CMK (cell line): ENCODE measurements around the gene PSAT1.

ENCODE experiments used
- DNase-seq: peaks from one replicate; pipeline ENCODE4 v3.0.0-alpha.2; 2010; ENCODE audit warnings: low read depth

Gene PSAT1

GRCh38 chr9:78319197-78320029, 22.5 kb downstream of the PSAT1 start:
- no peak for DNase-seq

DNA sequence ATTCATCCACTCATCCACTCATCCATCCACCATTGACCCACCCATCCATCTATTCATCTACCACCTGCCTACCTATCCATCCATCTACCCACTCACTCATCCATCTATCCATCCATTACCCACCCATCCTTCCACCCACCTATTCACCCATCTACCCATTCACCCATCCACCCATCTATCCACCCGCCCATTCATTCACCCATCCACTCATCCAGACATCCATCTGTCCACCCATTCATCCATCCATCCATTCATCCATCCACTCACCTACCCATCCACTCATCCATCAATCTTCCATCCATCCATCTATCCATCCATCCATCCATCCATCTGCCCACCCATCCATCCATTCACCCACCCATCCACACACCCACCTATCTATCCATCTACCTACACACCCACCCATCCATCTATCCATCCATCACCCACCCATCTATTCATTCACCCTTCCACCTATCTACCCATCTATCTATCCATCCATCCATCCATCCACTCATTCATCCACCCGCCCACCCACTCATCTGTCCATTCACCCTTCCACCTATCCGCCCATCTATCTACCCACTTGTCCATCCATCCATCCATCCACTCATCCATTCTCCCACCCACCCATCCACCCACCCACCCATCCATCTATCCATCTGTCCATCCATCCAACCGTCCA, 23.2 kb downstream of the PSAT1 start:
- DNase-seq: no peak

DNA sequence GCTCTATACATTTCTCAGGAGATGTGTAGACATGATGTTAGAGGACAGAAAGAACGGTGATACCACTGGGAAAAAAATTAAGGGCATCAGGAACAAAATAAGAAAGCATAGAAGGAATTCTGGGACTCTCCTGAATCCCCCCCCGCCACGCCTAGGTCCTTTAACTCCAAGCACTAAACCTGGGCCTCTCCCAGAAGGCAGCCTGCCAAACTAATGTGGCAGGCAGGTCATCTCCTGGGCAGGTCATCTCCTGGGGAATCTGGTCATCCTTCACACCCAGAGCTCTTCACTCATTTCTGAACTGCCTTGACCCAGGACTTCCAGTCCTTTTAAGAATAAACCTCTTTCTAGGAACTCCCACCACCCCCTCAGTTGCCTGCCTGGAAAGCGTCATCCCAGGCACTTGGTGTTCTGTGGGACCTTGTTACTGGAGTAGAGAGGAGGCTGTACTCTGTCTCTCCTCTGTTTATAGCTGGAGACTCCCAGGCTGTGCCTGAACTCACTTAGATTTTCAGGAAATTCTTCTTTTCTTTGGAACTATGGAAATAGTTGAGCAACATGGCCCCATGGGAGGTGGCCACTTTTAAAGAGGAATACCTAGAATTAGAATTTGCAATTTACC, 24.1 kb downstream of the PSAT1 start:
- DNase-seq: no peak

DNA sequence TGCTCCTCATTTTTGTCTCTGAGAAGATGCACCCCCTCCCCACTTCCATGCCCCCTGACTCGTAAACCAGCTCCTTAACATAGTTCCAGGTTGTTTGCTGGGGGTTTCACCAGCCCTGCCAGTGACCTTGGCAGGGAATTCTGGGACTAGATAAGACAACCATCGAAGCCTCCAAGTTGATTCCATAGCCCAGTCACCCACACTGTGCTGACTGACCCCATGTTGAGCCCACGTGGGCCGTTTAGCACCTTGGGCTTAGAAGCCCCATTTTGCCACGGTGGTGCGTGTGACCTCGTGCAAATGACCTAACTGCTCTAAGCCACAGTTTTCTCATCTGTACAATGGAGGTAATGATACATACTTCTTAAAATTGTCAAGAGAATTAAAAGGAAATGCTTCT, 24.6 kb downstream of the PSAT1 start:
- DNase-seq: no peak

DNA sequence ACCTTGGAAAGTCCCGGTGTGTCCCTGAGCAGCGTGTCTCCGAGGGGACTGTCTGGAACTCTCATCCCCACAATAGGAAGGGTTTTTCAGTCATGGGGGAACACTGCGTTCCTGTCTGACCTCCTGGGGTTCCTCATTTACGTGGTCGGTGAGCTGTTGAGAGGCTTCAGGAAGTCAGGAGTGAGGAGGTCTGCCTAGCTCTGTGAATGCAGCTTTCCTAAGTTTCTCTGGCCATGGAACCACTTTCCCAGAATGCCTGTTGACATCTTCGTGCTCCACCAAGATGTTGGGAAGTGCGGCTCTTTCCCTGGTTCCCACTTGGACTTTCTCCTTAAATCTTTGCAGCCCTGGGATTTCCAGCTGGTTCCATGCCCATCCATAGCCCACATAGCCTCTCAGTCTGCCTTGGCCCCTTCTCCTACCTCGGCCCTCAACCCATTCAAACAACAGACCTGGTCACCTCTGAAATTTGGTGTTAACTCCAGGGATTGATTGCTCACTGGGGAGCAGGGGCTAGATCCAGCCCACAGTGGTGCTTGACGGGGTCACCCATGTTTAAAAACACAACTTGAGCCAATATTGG, 27.2 kb downstream of the PSAT1 start:
- DNase-seq: no peak

DNA sequence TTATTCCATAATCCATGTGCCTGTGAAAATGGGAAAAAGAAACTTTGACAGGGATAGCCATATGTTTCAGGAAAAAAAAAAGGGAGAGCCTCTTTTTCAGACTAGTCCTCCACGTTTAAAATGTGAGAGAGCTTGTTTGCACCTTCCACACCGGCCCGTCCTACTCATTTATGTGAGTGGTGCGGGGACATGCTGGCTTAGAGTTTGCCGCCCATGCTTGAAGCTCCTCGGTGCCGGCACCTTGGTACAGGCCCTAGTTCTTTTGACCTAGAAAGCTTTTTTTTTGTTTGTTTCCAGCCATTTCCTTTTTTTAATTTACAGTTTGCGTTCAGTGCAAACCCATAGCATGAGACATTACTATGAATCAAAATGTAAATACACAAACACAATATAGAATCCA, 27.8 kb downstream of the PSAT1 start:
- DNase-seq: no peak

DNA sequence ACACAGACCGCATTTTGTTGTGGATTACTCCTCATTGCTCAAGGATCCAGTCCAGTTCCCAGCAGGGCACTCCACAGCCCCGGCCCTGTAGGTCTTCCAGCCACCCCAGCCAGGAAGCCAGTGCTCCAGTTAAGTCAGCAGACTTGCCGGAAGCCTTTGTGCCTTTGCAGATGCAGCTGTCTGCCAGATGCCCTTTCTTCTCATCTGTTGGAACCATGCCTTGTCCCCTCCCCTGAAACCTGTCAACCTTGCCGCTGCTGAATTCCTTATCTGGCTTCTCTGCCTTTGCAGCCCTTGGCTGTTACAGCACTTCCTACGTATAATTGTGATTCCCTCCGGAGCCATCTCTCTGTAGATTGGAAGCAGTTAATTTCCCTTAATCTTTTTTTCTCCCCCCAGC, 28.4 kb downstream of the PSAT1 start:
- DNase-seq: no peak

DNA sequence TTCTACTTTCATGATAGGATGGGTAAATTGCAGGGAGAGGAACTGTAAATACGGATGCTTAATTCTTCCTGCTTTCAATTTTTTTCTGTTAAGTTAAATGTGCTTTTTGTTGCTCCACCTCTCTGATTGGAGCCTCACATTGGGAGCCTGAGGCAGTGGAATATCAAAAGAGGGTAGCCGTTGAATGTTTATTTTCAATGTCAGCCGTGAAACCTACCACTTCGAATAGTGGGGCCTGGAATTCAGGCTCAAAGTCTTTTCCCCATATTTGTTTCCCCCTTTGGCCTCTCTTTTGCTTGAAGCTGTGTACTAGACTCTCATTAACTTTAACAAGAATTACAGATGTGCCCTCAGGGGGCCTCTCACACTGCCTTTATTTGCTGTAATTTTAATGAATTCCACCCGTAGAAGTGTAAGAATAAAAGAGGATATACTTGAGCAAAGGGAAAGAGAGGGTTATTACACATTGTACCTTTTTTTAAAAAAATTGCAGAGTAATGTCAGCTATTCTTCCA, 29.0 kb downstream of the PSAT1 start:
- DNase-seq: no peak

- no peak for DNase-seq
Observed at GRCh38 chr9:78326564-78326963, 29.6 kb downstream of the PSAT1 start.

- no peak for DNase-seq
Observed at GRCh38 chr9:78332381-78332780, 35.5 kb downstream of the PSAT1 start.

- DNase-seq: no peak
Observed at GRCh38 chr9:78348848-78349247, 51.9 kb downstream of the PSAT1 start.

- no peak for DNase-seq
Observed at GRCh38 chr9:78351816-78352215, 54.9 kb downstream of the PSAT1 start.

- DNase-seq: no peak
Observed at GRCh38 chr9:78354324-78354973, 57.5 kb downstream of the PSAT1 start.

DNA sequence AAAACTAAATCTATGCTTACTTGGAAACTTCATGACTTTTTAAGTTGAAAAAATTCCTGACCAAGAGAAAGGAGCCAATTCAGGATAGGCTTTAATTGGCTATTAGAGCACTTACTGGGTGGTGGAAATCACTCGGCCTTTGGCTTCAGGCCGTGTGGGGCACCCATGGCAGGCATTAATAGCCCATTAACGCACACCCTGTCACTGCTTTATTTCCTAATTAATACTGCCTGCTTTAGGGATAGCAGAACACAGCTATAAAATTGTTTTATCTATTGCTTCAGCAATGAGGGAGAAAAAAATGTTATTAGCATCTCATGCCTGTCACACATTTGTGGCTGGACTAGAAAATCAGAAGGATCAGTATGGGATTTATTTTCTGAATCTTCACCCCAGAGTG, 58.1 kb downstream of the PSAT1 start:
- DNase-seq: no peak

- no peak for DNase-seq
Observed at GRCh38 chr9:78356634-78357033, 59.7 kb downstream of the PSAT1 start.

DNA sequence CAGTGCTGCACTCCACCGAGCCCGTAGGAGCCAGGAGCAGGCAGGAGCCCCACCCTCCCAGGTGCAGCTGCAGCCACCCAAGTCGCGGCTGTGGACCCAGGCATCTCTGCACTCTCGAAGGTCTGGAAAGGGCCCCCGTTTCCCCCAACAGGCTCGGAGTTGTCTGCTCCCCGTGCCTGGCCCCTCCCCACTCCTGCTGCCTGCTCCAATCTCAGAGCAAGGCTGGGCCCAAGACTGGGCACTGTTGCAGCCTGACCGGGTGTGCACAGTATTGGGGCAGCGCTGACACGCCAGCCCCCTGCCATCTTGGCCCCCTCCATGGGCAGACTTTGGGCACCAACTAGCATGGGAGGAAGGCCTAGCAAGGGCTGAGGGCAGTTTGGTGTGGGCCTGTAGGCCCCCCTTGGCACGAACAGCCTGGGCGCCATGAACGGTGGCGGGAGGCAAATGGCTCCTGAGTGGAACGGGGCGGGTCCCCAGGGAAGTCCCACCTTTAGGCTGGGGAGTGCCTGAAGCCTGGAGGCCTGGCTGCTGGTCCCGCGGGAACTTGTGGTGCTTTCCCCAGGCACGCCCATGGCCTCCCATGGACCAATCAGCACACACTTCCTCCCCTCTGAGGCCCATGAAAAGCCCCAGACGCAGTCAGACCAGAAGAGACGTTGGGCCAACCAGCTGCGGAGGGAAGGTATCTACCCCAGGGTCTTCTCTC, 60.4 kb downstream of the PSAT1 start:
- DNase-seq: no peak

DNA sequence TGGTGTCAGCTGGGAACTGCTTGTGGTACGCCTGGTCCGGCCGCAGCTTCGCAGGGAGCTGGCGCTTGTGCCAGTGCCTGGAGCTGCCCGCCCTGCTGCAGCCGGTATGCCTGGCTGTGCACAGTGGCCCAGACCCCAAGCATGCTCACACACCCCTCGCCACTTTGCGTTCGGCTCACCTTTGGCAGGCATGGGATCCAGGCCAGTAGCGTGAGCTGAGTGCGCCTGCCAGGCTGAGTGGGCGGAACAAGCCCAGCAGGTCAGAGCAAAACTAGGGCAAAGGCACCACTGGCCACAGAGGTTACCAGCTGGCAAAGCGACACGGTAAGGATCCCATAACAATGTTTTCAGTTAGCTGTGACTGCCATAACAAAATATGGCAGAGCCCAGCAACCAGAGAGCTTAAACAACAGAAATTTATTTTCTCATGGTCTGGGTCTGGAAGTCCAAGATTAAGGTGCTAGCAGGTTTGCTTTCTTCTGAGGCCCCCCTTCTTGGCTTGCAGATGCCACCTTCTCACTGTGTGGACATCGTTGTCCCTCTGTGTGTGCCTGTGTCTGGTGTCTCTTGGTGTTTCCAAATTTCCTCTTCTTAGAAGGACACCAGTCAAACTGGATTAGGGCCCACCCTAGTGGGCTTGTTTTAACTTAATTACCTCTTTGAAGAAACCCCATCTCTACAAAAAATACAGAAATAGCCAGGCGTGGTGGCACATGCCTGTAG, 61.6 kb downstream of the PSAT1 start:
- DNase-seq: no peak

GRCh38 chr9:78363221-78363620, 66.3 kb downstream of the PSAT1 start:
- no peak for DNase-seq

- no peak for DNase-seq
Observed at GRCh38 chr9:78365748-78366697, 69.1 kb downstream of the PSAT1 start.

GRCh38 chr9:78366827-78367226, 69.9 kb downstream of the PSAT1 start:
- DNase-seq: no peak
